HG03025 (cell line): Measurements from ENCODE around the gene PHACTR4.
"Not testable (repeated sequence)": the region's sequence is repeated elsewhere in the genome, so short reads cannot be mapped to it uniquely, and the experiment has no call there.

Source experiments
- ATAC-seq: cut with Tn5 transposase; IDR thresholded peaks from one replicate; pipeline ENCODE4 v1.9.1; 2021; ENCODE audit warnings: mild to moderate bottlenecking, moderate library complexity; ENCODE audit not compliant: unreplicated experiment, low FRiP score

The PHACTR4 gene

GRCh38 chr1:28428012-28428411, 58.5 kb downstream of the PHACTR4 start:
- no peak for ATAC-seq

- ATAC-seq, result no peak
Measured at GRCh38 chr1:28428990-28429520, 59.5 kb downstream of the PHACTR4 start.

GRCh38 chr1:28436211-28436769, 66.8 kb downstream of the PHACTR4 start:
- no peak for ATAC-seq

DNA sequence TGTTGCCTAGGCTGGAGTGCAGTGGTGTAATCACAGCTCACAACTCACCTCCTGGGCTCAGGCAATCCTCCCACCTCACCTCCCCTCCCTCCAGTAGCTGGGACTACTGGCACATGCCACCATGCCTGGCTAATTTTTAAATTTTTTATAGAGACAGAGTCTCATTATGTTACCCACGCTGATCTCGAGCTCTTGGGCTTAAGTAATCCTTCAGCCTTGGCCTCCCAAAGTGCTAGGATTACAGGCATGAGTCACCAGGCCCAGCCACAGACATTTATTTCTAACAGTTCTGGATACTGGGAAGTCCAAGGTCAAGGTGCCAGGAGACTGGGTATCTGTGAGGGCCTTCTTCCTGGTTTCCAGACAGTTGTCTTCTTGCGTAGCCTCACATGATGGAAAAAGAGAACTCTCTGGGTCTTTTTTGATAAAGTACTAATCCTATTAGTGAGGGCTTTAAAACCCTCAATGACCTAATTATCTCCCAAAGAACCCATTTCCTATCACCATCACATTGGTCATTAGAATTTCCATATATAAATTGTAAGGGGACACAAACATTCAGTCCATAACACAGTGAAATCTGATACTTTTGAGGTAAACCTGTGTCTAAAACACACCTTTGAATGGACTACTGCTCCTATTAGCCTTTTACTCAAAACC, 67.9 kb downstream of the PHACTR4 start:
- ATAC-seq, result no peak

DNA sequence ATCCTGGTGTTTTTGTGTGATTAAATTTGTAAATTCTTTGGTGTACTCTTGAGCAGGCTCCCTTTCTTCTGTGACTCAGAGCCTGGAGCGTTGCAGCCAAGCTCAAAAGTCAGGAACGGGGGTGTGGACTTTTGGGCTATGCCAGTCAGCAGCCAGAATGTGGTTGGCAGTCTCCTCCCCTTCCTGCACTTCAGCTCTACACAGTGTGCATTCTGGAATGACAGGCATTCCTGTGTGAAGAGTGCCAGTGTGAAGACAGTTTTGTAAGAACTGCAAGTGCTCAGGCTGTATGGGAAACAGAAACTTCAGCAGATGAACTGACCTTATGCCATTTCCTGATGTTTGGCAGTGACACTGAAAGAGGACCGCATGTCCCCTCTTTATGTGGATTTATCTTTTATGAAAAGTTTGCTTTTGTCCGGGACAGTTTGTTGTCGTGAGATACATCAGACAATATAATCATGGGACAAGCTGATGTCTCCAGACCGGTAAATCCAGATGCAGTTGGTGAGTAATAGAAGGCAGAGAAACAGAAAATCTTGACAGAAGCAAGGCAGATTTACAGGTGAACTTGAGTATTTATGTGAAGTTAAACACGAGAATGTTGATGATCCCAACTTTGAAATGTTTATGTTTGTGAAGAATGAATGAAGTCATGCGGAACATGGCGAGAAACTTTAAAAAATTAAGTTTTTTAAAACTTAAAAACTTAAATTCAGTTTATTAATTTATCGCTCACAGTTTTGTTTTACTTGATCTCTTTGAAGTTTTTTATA, 68.6 kb downstream of the PHACTR4 start:
- ATAC-seq, result no peak

- no peak for ATAC-seq
Measured at GRCh38 chr1:28439320-28439719, 69.8 kb downstream of the PHACTR4 start.

DNA sequence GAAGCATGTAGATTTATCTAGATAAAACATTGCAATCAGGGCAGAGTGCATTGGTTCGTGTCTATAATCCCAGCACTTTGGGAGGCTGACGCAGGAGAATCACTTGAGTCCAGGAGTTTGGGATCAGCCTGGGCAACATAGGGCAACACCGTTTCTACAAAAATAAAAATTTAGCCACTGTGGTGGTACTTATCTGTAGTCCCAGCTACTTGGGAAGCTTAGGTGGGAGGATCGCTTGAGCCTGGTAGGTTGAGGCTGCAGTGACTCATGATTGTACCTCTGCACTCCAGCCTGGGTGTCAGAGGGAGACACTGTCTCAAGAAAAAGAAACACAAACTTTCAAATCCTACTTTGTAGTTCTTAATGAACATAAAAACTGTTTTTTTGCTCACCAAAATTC, 72.1 kb downstream of the PHACTR4 start:
- ATAC-seq, result no peak

GRCh38 chr1:28443550-28443949, 74.0 kb downstream of the PHACTR4 start:
- no peak for ATAC-seq

GRCh38 chr1:28447679-28448078, 78.1 kb downstream of the PHACTR4 start:
- ATAC-seq, result no peak

DNA sequence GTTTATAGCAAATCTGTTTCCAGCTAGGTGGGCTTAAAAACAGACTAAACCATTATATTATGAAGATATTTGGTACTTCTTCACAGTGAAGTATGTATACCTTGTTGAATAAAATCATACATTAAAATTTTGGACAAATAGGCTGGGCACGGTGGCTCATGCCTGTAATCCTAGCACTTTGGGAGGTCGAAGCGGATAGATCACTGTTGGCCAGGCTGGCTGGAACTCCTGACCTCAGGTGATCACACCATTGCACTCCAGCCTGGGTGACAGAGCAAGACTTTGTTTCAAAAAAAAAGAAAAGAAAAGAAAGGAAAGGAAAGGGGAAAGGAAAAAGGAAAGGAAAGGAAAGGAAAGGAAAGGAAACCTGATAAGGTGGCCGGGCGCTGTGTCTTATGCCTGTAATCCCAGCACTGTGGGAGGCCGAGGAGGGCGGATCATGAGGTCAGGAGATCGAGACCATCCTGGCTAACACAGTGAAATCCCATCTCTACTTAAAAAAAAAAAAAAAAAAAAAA, 78.6 kb downstream of the PHACTR4 start:
- not testable (repeated sequence) for ATAC-seq

DNA sequence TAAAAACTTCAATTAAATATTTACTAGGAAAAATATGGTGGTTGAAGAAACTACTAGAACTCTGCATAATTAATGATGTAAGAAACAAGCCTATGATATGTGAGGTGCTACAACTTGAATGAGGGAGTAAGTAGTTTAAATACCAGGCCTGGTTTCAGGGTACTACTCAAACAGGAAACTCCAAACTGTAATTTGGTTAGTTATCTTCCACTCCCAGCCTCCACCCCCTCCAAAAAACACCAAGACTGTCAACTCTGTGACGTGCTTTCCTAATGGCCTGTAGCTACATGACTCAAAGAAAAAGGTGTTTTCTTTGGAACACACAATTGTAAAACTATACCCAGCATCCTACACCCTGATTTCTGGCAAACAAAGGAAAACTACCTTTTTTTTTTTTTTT, 80.4 kb downstream of the PHACTR4 start:
- ATAC-seq, result no peak

DNA sequence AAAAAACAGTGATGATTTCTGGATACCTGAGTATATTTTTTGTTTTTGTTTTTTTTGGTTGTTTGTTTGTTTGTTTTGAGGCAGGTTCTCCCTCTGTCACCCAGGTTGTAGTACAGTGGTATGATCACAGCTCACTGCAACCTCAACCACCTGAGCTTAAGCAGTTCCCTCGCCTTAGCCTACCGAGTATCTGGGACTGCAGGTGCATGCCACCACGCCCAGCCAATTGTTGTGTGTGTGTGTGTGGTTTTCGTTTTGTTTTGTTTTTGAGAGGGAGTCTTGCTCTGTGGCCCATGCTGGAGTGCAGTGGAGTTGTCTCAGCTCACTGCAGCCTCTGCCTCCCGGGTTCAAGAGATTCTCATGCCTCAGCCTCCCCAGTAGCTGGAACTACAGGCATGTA, 81.0 kb downstream of the PHACTR4 start:
- no peak for ATAC-seq

GRCh38 chr1:28451011-28451410, 81.5 kb downstream of the PHACTR4 start:
- ATAC-seq, result no peak

DNA sequence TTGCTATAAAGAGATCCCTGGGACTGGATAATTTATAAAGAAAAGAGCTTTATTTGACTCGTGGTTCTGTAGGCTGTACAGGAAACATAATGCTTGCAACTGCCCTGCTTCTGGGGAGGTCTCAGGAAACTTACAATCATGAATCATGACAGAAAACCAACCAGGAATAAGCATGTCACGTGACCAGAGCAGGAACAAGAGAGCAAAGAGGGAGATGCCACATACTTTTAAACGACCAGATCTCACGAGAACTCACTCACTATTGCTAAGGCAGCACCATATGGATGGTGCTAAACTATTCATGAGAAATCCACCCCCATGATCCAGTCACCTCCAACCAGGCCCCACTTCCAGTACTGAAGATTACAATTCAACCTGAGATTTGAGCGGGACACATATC, 86.5 kb downstream of the PHACTR4 start:
- no peak for ATAC-seq

GRCh38 chr1:28457678-28458077, 88.1 kb downstream of the PHACTR4 start:
- no peak for ATAC-seq

GRCh38 chr1:28458237-28459228, 89.0 kb downstream of the PHACTR4 start:
- no peak for ATAC-seq

DNA sequence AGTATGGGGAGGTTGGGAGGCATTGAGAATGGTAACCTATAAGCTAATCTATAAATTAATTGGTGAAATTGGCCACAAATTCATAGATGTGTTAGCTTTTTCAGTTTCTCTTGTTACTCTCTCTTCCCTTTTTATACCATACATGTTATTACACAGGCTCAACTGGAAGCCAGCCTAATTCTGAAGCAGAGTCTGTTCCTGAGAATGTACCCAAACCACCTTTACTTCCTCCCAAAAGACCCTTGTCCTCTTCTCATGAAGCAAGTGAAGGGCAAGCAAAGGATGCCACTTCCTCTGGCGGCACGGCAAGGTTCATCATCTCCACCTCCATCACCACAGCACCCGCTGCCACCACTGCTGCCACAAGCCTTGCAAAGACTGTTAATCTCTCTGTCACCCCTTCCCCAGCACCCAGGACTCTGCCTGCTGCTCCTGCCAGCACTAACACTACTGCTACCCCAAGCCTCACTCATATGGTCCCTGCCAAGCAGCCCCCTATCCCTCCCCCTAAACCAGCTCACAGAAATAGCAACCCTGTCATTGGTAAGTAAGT, 96.8 kb downstream of the PHACTR4 start:
- ATAC-seq, result no peak

DNA sequence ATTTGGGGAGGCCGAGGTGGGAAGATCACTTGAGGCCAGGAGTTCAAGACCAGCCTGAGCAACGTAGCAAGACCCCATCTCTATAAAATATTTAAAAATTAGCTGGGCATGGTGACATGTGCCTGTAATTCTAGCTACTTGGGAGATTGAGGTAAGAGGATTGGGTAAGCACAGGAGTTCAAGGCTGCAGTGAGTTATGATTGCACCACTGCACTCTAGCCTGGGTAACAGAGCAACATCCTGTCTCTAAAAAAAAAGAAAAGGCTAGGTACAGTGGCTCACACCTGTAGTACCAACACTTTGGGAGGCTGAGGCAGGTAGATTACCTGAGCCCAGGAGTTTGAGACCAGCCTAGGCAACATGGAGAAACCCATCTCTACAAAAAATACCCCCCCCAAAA, 100.6 kb downstream of the PHACTR4 start:
- no peak for ATAC-seq

DNA sequence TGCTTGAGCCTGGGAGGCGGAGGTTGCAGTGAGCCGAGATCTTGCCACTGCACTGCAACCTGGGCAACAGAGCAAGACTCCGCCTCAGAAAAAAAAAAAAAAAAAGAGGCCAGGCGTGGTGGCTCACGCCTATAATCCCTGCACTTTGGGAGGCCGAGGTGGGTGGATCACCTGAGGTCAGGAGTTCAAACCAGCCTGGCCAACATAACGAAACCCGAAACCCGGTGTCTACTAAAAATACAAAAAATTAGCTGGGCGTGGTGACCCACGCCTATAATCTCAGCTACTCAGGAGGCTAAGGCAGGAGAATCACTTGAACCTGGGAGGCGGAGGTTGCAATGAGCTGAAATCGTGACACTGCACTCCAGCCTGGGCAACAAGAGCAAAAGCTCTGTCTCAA, 110.0 kb downstream of the PHACTR4 start:
- not testable (repeated sequence) for ATAC-seq

DNA sequence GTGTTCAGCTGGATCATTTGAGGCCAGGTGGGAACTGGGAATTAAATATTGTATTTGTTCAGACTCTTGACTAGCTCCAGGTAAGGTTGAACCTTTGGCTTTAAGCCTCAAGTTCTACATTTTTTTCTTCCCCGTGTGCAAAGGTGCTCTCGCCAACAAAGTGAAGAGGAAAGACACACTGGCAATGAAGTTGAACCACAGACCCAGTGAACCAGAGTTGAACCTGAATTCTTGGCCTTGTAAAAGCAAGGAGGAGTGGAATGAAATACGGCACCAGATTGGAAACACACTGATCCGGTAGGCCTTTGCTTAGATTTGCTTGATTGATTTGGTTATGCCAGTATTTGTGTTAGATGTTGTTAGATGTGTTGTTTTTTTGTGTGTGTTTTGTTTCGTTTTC, 110.8 kb downstream of the PHACTR4 start:
- no peak for ATAC-seq
